DND-41 (cell line): ENCODE data around the gene QPCT.
A peak's percentile ranks its signal among the peaks of the same experiment; 100 is the strongest.
"Not testable (repeated sequence)": the region's sequence is repeated elsewhere in the genome, so short reads cannot be mapped to it uniquely, and the experiment has no call there.

ENCODE experiments used
- ATAC-seq: fragments of 200-7000 bp; cut with Tn5 transposase; 3 replicates; pipeline ENCODE4 v1.9.1; 2021; ENCODE audit warnings: low read depth; ENCODE audit not compliant: insufficient read depth
- DNase-seq: peaks from one replicate; pipeline ENCODE4 v3.0.0-alpha.2; 2020
- H2AFZ ChIP-seq: 2 replicates; pipeline ENCODE4 v1.6.0; 2012; ENCODE audit warnings: low read depth, low read length
- H3K27ac ChIP-seq: 2 replicates; pipeline ENCODE4 v1.5.1; 2012; ENCODE audit warnings: low read length, inconsistent platforms
- H3K27me3 ChIP-seq: fragments of 200-600 bp; sonication (generic); 2 replicates; pipeline ENCODE4 v1.6.0; 2012; ENCODE audit warnings: low read length, mild to moderate bottlenecking, inconsistent platforms; ENCODE audit not compliant: insufficient read depth, poor library complexity
- H3K36me3 ChIP-seq: 2 replicates; pipeline ENCODE4 v1.5.1; 2012; ENCODE audit warnings: low read length, inconsistent platforms; ENCODE audit not compliant: insufficient read depth
- H3K4me1 ChIP-seq: 2 replicates; pipeline ENCODE4 v1.5.1; 2012; ENCODE audit warnings: mild to moderate bottlenecking, low read length; ENCODE audit not compliant: insufficient read depth
- H3K4me2 ChIP-seq: 2 replicates; pipeline ENCODE4 v1.6.0; 2012; ENCODE audit warnings: mild to moderate bottlenecking, moderate library complexity, low read length, inconsistent platforms; ENCODE audit not compliant: insufficient read depth
- H3K4me3 ChIP-seq, 2 experiments: fragments of 200-600 bp in 1 of 2; shearing (Covaris generic) in 1 of 2; 2 replicates each; pipeline ENCODE4 v1.5.1; 2012 to 2016; ENCODE audit warnings: inconsistent platforms in 2 of 2, low read length in 2 of 2, mild to moderate bottlenecking in 2 of 2, low read depth in 1 of 2, moderate library complexity in 1 of 2
- H3K79me2 ChIP-seq: 2 replicates; pipeline ENCODE4 v1.6.0; 2012; ENCODE audit warnings: low read length, inconsistent platforms; ENCODE audit not compliant: insufficient read depth
- H3K9ac ChIP-seq: 2 replicates; pipeline ENCODE4 v1.6.0; 2012; ENCODE audit warnings: low read depth, mild to moderate bottlenecking, inconsistent platforms, low read length, moderate library complexity
- H3K9me3 ChIP-seq: 2 replicates; pipeline ENCODE4 v1.5.1; 2012; ENCODE audit warnings: low read length, moderate library complexity, mild to moderate bottlenecking, inconsistent platforms; ENCODE audit not compliant: insufficient read depth, severe bottlenecking
- H4K20me1 ChIP-seq: 2 replicates; pipeline ENCODE4 v1.6.0; 2012; ENCODE audit warnings: low read length; ENCODE audit not compliant: insufficient read depth
- EZH2 ChIP-seq: IDR thresholded peaks from 3 replicates; pipeline ENCODE4 v1.6.1; 2012; ENCODE audit warnings: borderline replicate concordance, low read depth, mild to moderate bottlenecking, moderate library complexity, low read length, inconsistent platforms; ENCODE audit not compliant: severe bottlenecking
- TF ChIP-seq, protein P1 (sequence below): IDR thresholded peaks from 2 replicates; pipeline ENCODE4 v1.5.1; 2012; ENCODE audit warnings: borderline replicate concordance, low read length, moderate library complexity, mild to moderate bottlenecking; ENCODE audit not compliant: poor library complexity, severe bottlenecking; ENCODE audit errors: extremely low read depth

Gene QPCT

GRCh38 chr2:37344453-37345361, at the start of gene QPCT:
QPCT (plus strand) TSS chr2:37344630; CDS start chr2:37344732, 102 bp downstream.
- Histone ChIP-seq H3K9ac (no peak within 1 kb of the TSS), H3K4me3 (no peak within 1 kb of the TSS), H2AFZ (no peak within 1 kb of the TSS), H3K36me3 (no peaks in the 10 kb centered on the region), H3K79me2 (no peaks in the 10 kb centered on the region), H3K4me1 (peaks cover 6% of the 10 kb centered on the region; the same call in 1 of the 2 replicates), H3K27ac (no peak within 1 kb of the TSS), H3K27me3 (peaks cover 76% of the 10 kb centered on the region), H3K9me3 (no peaks in the 10 kb centered on the region), H4K20me1 (no peaks in the 10 kb centered on the region), H3K4me2 (no peak within 1 kb of the TSS)
- DNase-seq (peak; percentile 38), ATAC-seq (peak; percentile 79)
- TF ChIP-seq, protein P1, sequence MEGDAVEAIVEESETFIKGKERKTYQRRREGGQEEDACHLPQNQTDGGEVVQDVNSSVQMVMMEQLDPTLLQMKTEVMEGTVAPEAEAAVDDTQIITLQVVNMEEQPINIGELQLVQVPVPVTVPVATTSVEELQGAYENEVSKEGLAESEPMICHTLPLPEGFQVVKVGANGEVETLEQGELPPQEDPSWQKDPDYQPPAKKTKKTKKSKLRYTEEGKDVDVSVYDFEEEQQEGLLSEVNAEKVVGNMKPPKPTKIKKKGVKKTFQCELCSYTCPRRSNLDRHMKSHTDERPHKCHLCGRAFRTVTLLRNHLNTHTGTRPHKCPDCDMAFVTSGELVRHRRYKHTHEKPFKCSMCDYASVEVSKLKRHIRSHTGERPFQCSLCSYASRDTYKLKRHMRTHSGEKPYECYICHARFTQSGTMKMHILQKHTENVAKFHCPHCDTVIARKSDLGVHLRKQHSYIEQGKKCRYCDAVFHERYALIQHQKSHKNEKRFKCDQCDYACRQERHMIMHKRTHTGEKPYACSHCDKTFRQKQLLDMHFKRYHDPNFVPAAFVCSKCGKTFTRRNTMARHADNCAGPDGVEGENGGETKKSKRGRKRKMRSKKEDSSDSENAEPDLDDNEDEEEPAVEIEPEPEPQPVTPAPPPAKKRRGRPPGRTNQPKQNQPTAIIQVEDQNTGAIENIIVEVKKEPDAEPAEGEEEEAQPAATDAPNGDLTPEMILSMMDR: no peak
- peak; percentile 78 for TF ChIP-seq EZH2

DNA sequence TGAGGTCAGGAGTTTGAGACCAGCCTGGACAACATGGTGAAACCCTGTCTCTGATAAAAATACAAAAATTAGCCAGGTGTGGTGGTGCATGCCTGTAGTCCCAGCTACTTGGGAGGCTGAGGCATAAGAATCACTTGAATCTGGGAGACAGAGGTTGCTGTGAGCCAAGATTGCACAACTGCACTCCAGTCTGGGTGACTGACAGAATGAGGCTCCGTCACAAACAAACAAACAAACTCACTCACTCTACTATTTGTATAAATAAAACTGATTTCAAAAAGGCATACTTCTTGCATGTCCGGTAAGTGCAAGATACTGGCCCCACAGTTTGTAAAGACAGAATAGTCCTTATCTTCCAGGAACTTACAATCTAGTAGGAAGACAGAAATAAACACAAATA, 49.6 kb upstream of the QPCT start:
- not testable (repeated sequence) for H3K9ac ChIP-seq, H2AFZ ChIP-seq, H3K27me3 ChIP-seq, DNase-seq, H3K4me1 ChIP-seq, ATAC-seq, H3K27ac ChIP-seq, H3K9me3 ChIP-seq, H3K4me2 ChIP-seq, H3K4me3 ChIP-seq
- Histone ChIP-seq H4K20me1 (peaks cover 18% of the 10 kb centered on the region; the same call in 1 of the 2 replicates), H3K79me2 (peaks cover 73% of the 10 kb centered on the region), H3K36me3 (peaks cover 38% of the 10 kb centered on the region)

DNA sequence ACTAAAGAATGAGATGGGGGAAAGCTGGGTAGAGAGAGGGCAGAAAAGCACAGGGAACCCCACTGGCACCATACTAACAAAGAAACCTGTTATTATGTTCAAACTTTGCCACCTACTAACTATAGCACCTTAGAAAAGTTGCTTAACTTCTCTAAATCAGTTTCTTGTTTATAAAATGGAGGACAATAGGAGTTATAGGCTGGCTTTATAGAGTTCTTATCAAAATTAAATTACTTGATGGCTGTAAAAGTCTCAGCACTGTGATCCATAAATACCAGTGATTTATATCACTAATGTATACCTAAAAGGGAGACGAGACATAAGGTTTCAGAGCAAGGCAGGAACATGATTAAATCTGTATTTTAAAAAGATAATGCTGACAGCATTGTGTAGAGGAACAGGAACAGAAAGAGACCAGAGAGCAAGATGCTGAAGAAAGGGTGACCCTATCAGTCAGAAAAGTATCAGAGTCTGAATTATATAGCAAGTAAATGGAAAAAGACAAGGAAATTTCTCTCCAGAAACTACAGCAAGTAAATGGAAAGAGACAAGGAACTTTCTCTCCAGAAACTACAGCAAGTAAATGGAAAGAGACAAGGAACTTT, 48.9 kb upstream of the QPCT start:
- no peak overlapping the region for H2AFZ ChIP-seq
- H3K36me3 ChIP-seq: peaks cover 31% of the 10 kb centered on the region
- no peaks in the 10 kb centered on the region for H3K27me3 ChIP-seq
- ATAC-seq (no peak), DNase-seq (no peak)
- peaks cover 19% of the 10 kb centered on the region; the same call in 1 of the 2 replicates for H4K20me1 ChIP-seq
- H3K79me2 ChIP-seq: peaks cover 81% of the 10 kb centered on the region
- TF ChIP-seq EZH2: no peak
- TF ChIP-seq, protein P1: no peak
- H3K27ac ChIP-seq: no peak overlapping the region
- H3K4me1 ChIP-seq: no peaks in the 10 kb centered on the region
- H3K4me2 ChIP-seq: no peak overlapping the region
- H3K9me3 ChIP-seq: no peaks in the 10 kb centered on the region
- H3K4me3 ChIP-seq: no peak overlapping the region
- H3K9ac ChIP-seq: no peak overlapping the region

DNA sequence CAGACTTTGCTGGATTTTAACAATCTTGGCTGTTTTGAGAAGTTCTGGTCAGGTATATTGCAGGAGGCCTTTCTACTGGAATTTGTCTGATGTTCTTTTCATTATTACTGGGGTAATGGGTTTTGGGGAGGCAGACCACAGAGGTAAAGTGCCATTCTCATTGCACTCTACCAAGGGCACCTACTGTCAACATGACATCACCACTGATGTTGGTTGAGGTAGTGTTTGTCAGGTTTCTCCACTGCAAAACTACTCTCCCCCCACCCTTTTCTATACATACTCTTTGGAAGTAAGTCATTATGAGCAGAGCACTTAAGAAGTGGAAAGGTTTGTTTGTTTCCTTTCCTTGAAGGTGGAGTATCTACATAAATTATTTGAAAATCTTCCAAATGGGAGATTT, 46.8 kb upstream of the QPCT start:
- TF ChIP-seq, protein P1: no peak
- no peak for TF ChIP-seq EZH2
- H3K79me2 ChIP-seq: peaks cover 96% of the 10 kb centered on the region
- H3K4me3 ChIP-seq: no peak overlapping the region

More for the DNA sequence above, 46.8 kb upstream of the QPCT start:
- Histone ChIP-seq H3K4me2 (no peak overlapping the region), H3K27ac (no peak overlapping the region), H3K4me1 (no peaks in the 10 kb centered on the region), H3K36me3 (peaks cover 13% of the 10 kb centered on the region), H3K27me3 (no peaks in the 10 kb centered on the region), H3K9me3 (no peaks in the 10 kb centered on the region), H4K20me1 (peaks cover 29% of the 10 kb centered on the region), H2AFZ (no peak overlapping the region), H3K9ac (no peak overlapping the region)
- no peak for DNase-seq
- no peak for ATAC-seq
